NOMO-1 treated with dmso at 0.1 percent for 144 hours (cell line): ENCODE results near the gene WFIKKN1.

Experiments used
- DNase-seq: peaks from one replicate; lab custom pipeline; 2025; ENCODE audit not compliant: unreplicated experiment; lab: John Stamatoyannopoulos, UW

The WFIKKN1 gene

GRCh38 chr16:622920-623280, 7.9 kb upstream of the WFIKKN1 start:
- no peak for DNase-seq

GRCh38 chr16:624526-625070, 6.2 kb upstream of the WFIKKN1 start:
- no peak for DNase-seq

- DNase-seq = no peak
These were observed 5.4 kb upstream of the WFIKKN1 start for GRCh38 chr16:625117-625976.

- no peak for DNase-seq
These were observed 4.6 kb upstream of the WFIKKN1 start for GRCh38 chr16:625977-626765.

GRCh38 chr16:626787-627453, 3.9 kb upstream of the WFIKKN1 start:
- DNase-seq = no peak

- no peak for DNase-seq
These were observed 3.1 kb upstream of the WFIKKN1 start for GRCh38 chr16:627454-628239.

- DNase-seq = no peak
These were observed 2.3 kb upstream of the WFIKKN1 start for GRCh38 chr16:628321-629061.

- DNase-seq = no peak
These were observed 1.5 kb upstream of the WFIKKN1 start for GRCh38 chr16:629185-629832.

GRCh38 chr16:629833-630248, 944 bp upstream of the WFIKKN1 start:
- no peak for DNase-seq

- no peak for DNase-seq
These were observed 453 bp upstream of the WFIKKN1 start for GRCh38 chr16:630249-630814.

GRCh38 chr16:631808-632358, 1.1 kb downstream of the WFIKKN1 start:
- no peak for DNase-seq

GRCh38 chr16:632486-633335, 1.9 kb downstream of the WFIKKN1 start:
- DNase-seq = no peak

- DNase-seq = no peak
These were observed 2.7 kb downstream of the WFIKKN1 start for GRCh38 chr16:633336-634050.

- DNase-seq = no peak
These were observed 3.4 kb downstream of the WFIKKN1 start for GRCh38 chr16:634051-634670.

- DNase-seq = no peak
These were observed 4.2 kb downstream of the WFIKKN1 start for GRCh38 chr16:634996-635395.

- DNase-seq = no peak
These were observed 4.9 kb downstream of the WFIKKN1 start for GRCh38 chr16:635573-636205.
